GM12892 (cell line): ENCODE results near the gene ASMT.

ENCODE experiments used
- POLR2A ChIP-seq: IDR thresholded peaks from 2 replicates; pipeline ENCODE4 v1.6.1; 2011; ENCODE audit warnings: low read depth, low read length, control low read depth
- POLR2AphosphoS5 ChIP-seq: IDR thresholded peaks from 2 replicates; pipeline ENCODE4 v1.6.1; 2011; ENCODE audit warnings: low read depth, low read length, control low read depth
- TAF1 ChIP-seq: IDR thresholded peaks from 2 replicates; pipeline ENCODE4 v1.6.1; 2011; ENCODE audit warnings: low read depth, mild to moderate bottlenecking, control low read depth, low read length, borderline replicate concordance

- TF ChIP-seq TAF1: no peak
- no peak for TF ChIP-seq POLR2AphosphoS5
- TF ChIP-seq POLR2A: no peak
Observed at GRCh38 chrX:1618689-1619088, 3.8 kb downstream of the ASMT start.
